ENCODE measurements around the gene CDT1. TPM values are rescaled to one million over a fixed set of nuclear protein-coding genes. Genes with fewer than 3 reads are reported as not detected.

CDT1 gene
- total RNA-seq, 4 donors from 2014 or later: 0.31 to 2.5 (median 0.42) TPM; not detected in 1

DNA sequence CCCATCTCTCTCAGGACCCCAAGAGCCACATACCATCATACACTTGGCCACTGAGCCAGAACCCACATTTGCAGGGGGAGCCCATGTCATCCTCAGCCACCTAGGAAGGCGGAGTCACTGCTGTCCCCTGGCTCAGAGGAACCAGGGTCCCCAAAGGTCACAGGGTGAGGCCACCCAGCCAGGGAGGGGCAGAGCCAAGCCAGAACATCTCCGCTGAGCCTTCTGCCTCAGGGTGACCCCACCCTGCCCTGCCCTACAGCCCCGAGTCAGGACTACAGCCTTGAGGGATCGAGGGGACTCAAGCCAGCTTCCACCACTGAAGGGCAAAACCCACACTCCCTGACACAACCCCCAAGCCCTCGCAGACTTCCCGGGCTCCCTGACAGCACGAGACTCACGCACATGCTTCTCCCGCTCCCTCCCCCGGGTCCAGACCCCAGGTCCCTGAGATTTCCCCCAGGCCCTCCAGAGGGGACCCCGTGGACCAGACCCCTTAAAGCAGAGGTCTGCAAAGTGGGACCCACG, 36.0 kb upstream of the CDT1 start:
- H3K4me3 ChIP-seq: no peak overlapping the region
- no peak for ATAC-seq
- no peaks in the 10 kb centered on the region for H3K9me3 ChIP-seq
- peaks cover 6 to 36% of the 10 kb centered on the region in 2 donors for H3K4me1 ChIP-seq
- in situ Hi-C loops (cut with MboI; ENCODE audit: low sequenced_read_pairs in 4 of 4): no loop called here
- intact Hi-C loops (cut with DNase I; ENCODE audit: low total_unique reads): no loop called here
- H3K36me3 ChIP-seq: no peaks in the 10 kb centered on the region
- no peak for DNase-seq
- peaks cover 2 to 21% (median 3%) of the 10 kb centered on the region in 3 donors for H3K27me3 ChIP-seq
- no peak for TF ChIP-seq POLR2A (IDR thresholded peaks at IDR 0.05)
- TF ChIP-seq, protein P1, sequence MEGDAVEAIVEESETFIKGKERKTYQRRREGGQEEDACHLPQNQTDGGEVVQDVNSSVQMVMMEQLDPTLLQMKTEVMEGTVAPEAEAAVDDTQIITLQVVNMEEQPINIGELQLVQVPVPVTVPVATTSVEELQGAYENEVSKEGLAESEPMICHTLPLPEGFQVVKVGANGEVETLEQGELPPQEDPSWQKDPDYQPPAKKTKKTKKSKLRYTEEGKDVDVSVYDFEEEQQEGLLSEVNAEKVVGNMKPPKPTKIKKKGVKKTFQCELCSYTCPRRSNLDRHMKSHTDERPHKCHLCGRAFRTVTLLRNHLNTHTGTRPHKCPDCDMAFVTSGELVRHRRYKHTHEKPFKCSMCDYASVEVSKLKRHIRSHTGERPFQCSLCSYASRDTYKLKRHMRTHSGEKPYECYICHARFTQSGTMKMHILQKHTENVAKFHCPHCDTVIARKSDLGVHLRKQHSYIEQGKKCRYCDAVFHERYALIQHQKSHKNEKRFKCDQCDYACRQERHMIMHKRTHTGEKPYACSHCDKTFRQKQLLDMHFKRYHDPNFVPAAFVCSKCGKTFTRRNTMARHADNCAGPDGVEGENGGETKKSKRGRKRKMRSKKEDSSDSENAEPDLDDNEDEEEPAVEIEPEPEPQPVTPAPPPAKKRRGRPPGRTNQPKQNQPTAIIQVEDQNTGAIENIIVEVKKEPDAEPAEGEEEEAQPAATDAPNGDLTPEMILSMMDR (IDR thresholded peaks at IDR 0.05 in 4 of 5, conservative IDR thresholded peaks at IDR 0.05 in 1 of 5): no peak
- no peak overlapping the region for H3K27ac ChIP-seq

DNA sequence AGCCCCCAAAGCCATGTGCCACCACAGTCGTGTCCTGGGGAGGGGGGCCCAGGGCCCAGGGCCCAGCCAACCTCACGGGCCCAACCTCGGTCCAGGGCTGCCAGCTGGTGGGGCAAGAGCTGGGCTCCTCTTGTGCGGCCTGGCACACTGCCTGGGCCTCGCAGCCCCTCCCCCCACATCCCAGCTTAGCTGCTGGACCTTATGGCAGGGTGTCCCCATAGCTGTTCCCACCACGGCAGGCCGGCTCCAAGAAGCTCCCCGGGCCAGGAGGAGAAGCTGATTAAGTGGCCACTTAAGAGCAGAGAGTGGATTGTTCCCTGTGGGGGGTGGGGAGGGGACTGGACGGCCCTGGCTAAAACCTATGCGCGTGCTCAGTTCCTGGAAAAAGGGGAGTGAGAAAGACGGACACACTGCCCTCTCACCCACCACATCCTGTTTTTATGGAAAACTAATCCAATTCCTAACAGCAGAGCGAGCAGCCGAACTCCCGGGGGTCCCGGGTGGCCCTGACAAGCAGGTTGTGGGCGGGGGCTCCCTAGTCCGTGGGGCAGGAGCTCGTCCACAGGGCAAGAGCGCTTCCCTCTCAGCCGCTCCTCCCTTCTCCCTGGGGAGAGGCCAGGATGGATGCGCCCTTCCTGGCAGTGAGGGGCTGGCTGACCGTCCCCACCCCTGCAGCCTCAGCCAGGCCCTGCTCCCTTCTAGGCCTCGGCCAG, 35.4 kb upstream of the CDT1 start:
- Histone ChIP-seq H3K27me3 (peaks cover 2 to 21% (median 3%) of the 10 kb centered on the region in 3 donors), H3K27ac (no peak overlapping the region), H3K36me3 (no peaks in the 10 kb centered on the region), H3K4me3 (no peak overlapping the region), H3K9me3 (no peaks in the 10 kb centered on the region), H3K4me1 (peaks cover 12 to 43% of the 10 kb centered on the region in 2 donors)
- TF ChIP-seq POLR2A (IDR thresholded peaks at IDR 0.05): no peak
- TF ChIP-seq, protein P1 (IDR thresholded peaks at IDR 0.05 in 4 of 5, conservative IDR thresholded peaks at IDR 0.05 in 1 of 5): no peak
- DNase-seq (no peak), ATAC-seq (no peak)
- intact Hi-C loops (cut with DNase I; ENCODE audit: low total_unique reads) (no loop called here), in situ Hi-C loops (cut with MboI; ENCODE audit: low sequenced_read_pairs in 4 of 4) (no loop called here)

DNA sequence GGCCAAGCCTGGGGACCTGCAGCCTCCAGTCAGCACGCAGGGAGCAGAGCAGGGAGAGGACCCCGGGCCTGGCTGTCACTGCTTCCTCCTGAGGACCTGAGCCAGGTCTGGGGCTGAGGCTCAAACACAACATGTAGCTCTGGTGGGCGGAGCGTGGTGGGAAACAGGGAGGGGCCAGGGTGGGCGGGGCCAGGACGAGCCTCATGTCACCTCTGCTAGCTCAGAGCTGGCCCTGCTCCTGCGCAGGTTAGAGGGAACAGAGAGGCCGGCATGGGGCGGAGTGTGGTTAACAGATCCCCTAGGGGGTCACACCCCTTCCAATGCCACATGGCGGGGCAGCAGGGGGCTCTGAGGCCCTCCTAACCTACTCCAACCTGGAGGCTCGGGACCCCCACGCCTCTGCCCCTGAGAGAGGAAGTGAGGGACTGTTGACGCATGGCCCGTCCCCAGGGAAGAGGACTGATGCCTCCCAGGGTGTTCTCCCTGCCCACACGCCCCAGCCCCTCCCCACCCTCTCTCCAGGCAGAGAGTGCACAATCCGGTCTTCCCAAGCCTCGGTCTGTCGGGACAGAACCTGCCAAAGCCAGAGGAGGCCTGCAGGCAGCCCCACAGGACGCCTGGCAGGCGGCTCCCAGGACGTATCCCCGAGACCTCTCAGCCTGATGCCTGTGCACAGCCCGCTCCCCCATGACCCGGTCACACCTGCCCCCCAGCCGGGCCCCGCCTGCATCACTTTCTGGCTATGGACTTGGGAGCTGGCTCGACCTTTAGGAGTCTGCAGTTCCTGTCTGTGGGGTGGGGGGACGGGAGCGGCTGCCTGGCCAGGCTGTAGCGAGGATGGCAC, 33.8 kb upstream of the CDT1 start:
- Histone ChIP-seq H3K9me3 (no peaks in the 10 kb centered on the region), H3K36me3 (no peaks in the 10 kb centered on the region), H3K4me3 (no peak overlapping the region), H3K27ac (no peak overlapping the region), H3K4me1 (peaks cover 18 to 51% of the 10 kb centered on the region in 2 donors), H3K27me3 (peaks cover 3 to 21% (median 4%) of the 10 kb centered on the region in 3 donors)
- in situ Hi-C loops (cut with MboI; ENCODE audit: low sequenced_read_pairs in 4 of 4): no loop called here
- DNase-seq (no peak), ATAC-seq (no peak)
- intact Hi-C loops (cut with DNase I; ENCODE audit: low total_unique reads): no loop called here
- no peak for TF ChIP-seq POLR2A (IDR thresholded peaks at IDR 0.05)
- TF ChIP-seq, protein P1 (IDR thresholded peaks at IDR 0.05 in 4 of 5, conservative IDR thresholded peaks at IDR 0.05 in 1 of 5): no peak

DNA sequence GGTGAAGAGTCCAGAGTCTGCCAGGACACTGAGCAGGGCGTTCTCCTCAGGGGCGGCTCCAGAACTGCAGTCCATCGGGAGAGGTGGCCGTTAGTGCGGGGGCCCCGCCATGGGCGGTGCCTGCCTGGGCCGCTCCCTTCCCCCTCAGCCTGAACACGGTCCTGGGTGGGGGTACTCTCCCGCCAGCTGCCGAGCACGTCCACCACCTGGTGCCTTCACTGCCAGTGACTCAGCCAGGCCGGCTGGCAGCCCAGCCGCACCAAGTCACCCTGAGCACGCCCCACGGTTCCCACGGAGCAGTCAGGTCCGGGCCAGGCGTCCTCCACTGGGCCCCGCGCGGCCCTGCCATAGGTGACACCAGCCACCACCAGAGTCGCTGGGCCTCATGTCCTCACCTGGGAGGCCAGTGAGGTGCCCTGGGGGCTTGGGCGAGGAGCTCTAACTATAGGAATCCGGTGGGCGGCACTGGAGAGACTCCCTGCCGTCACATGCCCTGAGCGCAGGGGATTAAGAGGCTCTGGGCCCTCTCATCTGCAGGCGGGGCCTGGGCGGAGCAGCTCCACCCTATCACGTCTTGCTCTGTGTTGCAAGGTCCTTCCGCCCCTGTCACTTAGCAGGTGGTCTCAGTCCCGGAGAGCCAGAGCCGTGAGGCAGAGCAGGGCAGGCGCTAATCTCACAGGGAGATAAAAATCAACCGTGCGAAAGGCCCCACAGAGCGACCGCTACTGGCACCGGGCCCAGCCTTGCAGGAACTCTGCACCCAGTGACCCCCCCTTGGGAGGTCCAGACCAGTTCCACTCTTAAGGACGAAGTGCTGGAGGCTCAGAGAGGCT, 32.9 kb upstream of the CDT1 start:
- H3K4me1 ChIP-seq: peaks cover 18 to 51% of the 10 kb centered on the region in 2 donors

More for the DNA sequence above, 32.9 kb upstream of the CDT1 start:
- H3K36me3 ChIP-seq: no peaks in the 10 kb centered on the region
- intact Hi-C loops (cut with DNase I; ENCODE audit: low total_unique reads): no loop called here
- H3K27ac ChIP-seq: peak overlapping the region in 1 of 4 donors; percentile 31
- ATAC-seq (peak in 1 of 2 donors; percentile 35), DNase-seq (no peak)
- peaks cover 3 to 21% (median 4%) of the 10 kb centered on the region in 3 donors for H3K27me3 ChIP-seq
- peak in 1 of 2 donors; percentile 26 for TF ChIP-seq POLR2A (IDR thresholded peaks at IDR 0.05)
- TF ChIP-seq, protein P1 (IDR thresholded peaks at IDR 0.05 in 4 of 5, conservative IDR thresholded peaks at IDR 0.05 in 1 of 5): no peak
- H3K4me3 ChIP-seq: peak overlapping the region in 2 of 4 donors; percentile 6 to 9
- H3K9me3 ChIP-seq: no peaks in the 10 kb centered on the region
- in situ Hi-C loops (cut with MboI; ENCODE audit: low sequenced_read_pairs in 4 of 4): no loop called here
